Activated naive CD4-positive, alpha-beta T cell (primary cell): ENCODE measurements around the gene TMEM132C.

Experiments
- DNase-seq, 4 experiments: peaks; one replicate each; lab custom pipeline; 2025; lab: John Stamatoyannopoulos, UW

TMEM132C gene

GRCh38 chr12:128612150-128612850, 345.3 kb downstream of the TMEM132C start:
- no peak for DNase-seq

GRCh38 chr12:128613837-128614590, 347.0 kb downstream of the TMEM132C start:
- DNase-seq, result no peak

GRCh38 chr12:128617304-128617833, 350.4 kb downstream of the TMEM132C start:
- no peak for DNase-seq

- no peak for DNase-seq
These were observed 352.3 kb downstream of the TMEM132C start for GRCh38 chr12:128619263-128619662.

GRCh38 chr12:128621304-128621703, 354.3 kb downstream of the TMEM132C start:
- DNase-seq, result no peak

- DNase-seq, result no peak
These were observed 356.8 kb downstream of the TMEM132C start for GRCh38 chr12:128623748-128624147.

GRCh38 chr12:128626808-128627320, 359.9 kb downstream of the TMEM132C start:
- DNase-seq, result no peak

- no peak for DNase-seq
These were observed 360.7 kb downstream of the TMEM132C start for GRCh38 chr12:128627659-128628058.

- no peak for DNase-seq
These were observed 363.0 kb downstream of the TMEM132C start for GRCh38 chr12:128629979-128630378.

GRCh38 chr12:128637642-128638606, 371.0 kb downstream of the TMEM132C start:
- DNase-seq, result no peak

- no peak for DNase-seq
These were observed 372.1 kb downstream of the TMEM132C start for GRCh38 chr12:128639089-128639488.

- no peak for DNase-seq
These were observed 376.2 kb downstream of the TMEM132C start for GRCh38 chr12:128643155-128643554.

GRCh38 chr12:128644664-128645296, 377.8 kb downstream of the TMEM132C start:
- no peak for DNase-seq

GRCh38 chr12:128649902-128650301, 382.9 kb downstream of the TMEM132C start:
- no peak for DNase-seq

GRCh38 chr12:128652136-128652751, 385.3 kb downstream of the TMEM132C start:
- no peak for DNase-seq

- no peak for DNase-seq
These were observed 387.5 kb downstream of the TMEM132C start for GRCh38 chr12:128654468-128654867.

GRCh38 chr12:128657378-128657777, 390.4 kb downstream of the TMEM132C start:
- DNase-seq, result no peak

GRCh38 chr12:128660532-128661225, 393.7 kb downstream of the TMEM132C start:
- DNase-seq, result no peak

GRCh38 chr12:128661226-128661569, 394.2 kb downstream of the TMEM132C start:
- DNase-seq, result no peak

- DNase-seq, result no peak
These were observed 395.1 kb downstream of the TMEM132C start for GRCh38 chr12:128662101-128662500.
